SU-DHL-6 (cell line): ENCODE data around the gene GTF3C1.
A peak's percentile ranks its signal among the peaks of the same experiment; 100 is the strongest.

Experiments used
- H2AFZ ChIP-seq: fragments of 200-600 bp; sonication (generic); 2 replicates; pipeline ENCODE4 v1.6.1; 2014; ENCODE audit warnings: low read depth, mild to moderate bottlenecking, moderate library complexity, mixed read lengths, antibody characterized with exemption, low read length; ENCODE audit not compliant: severe bottlenecking
- H3F3A ChIP-seq: fragments of 200-600 bp; shearing (Covaris generic); 2 replicates; pipeline ENCODE4 v1.6.0; 2016; ENCODE audit warnings: antibody characterized with exemption, mild to moderate bottlenecking; ENCODE audit not compliant: insufficient read depth
- H3K27ac ChIP-seq: fragments of 200-600 bp; sonication (generic); 2 replicates; pipeline ENCODE4 v1.5.1; 2016; ENCODE audit warnings: low read depth, mild to moderate bottlenecking, low read length, moderate library complexity, mixed read lengths
- H3K27me3 ChIP-seq: fragments of 200-600 bp; sonication (generic), shearing (Covaris generic); 2 replicates; pipeline ENCODE4 v1.6.0; 2014; ENCODE audit warnings: mild to moderate bottlenecking, low read length
- H3K36me3 ChIP-seq: fragments of 200-600 bp; sonication (generic); 2 replicates; pipeline ENCODE4 v1.6.1; 2014; ENCODE audit warnings: mild to moderate bottlenecking, low read length, mixed read lengths
- H3K4me2 ChIP-seq: fragments of 300-600, 200-600 bp; shearing (Covaris generic), sonication (generic); 2 replicates; pipeline ENCODE4 v1.6.0; 2014; ENCODE audit warnings: low read length, low read depth, mild to moderate bottlenecking; ENCODE audit not compliant: poor library complexity, severe bottlenecking
- H3K4me3 ChIP-seq: fragments of 200-600 bp; sonication (generic); 2 replicates; pipeline ENCODE4 v1.5.1; 2014; ENCODE audit warnings: antibody characterized with exemption, low read length, mild to moderate bottlenecking, mixed read lengths; ENCODE audit not compliant: insufficient read depth, poor library complexity, severe bottlenecking
- H3K79me2 ChIP-seq: fragments of 200-600 bp; sonication (generic); 2 replicates; pipeline ENCODE4 v1.6.1; 2014; ENCODE audit warnings: mild to moderate bottlenecking, low read length, moderate library complexity; ENCODE audit not compliant: insufficient read depth
- H3K9ac ChIP-seq: fragments of 200-600 bp; sonication (generic); 2 replicates; pipeline ENCODE4 v1.7.0; 2014; ENCODE audit warnings: mild to moderate bottlenecking, low read length
- H3K9me2 ChIP-seq: fragments of 200-600 bp; sonication (generic); replicated peaks from 2 replicates; pipeline ENCODE4 v1.6.1; 2014; ENCODE audit warnings: low read length; ENCODE audit not compliant: insufficient read depth
- H3K9me3 ChIP-seq: fragments of 200-600 bp; sonication (generic); 2 replicates; pipeline ENCODE4 v1.6.1; 2014; ENCODE audit warnings: low read length, mixed read lengths; ENCODE audit not compliant: insufficient read depth
- H4K20me1 ChIP-seq: fragments of 200-600 bp; sonication (generic); 2 replicates; pipeline ENCODE4 v1.6.1; 2014; ENCODE audit warnings: low read depth, mild to moderate bottlenecking, antibody characterized with exemption, low read length, moderate library complexity, mixed read lengths
- CTCF ChIP-seq: fragments of 200-600 bp; sonication (generic); IDR thresholded peaks from one replicate; pipeline ENCODE4 v1.5.1; 2017; ENCODE audit warnings: antibody characterized with exemption, mild to moderate bottlenecking, low read length, moderate library complexity; ENCODE audit not compliant: insufficient read depth, poor library complexity, severe bottlenecking
- EZH2phosphoT487 ChIP-seq: fragments of 200-600 bp; sonication (generic), shearing (Covaris generic); conservative IDR thresholded peaks from 2 replicates; pipeline ENCODE4 v1.6.1; 2018; ENCODE audit warnings: mild to moderate bottlenecking, antibody characterized with exemption, low read length, moderate library complexity, mixed read lengths

GTF3C1 gene

GRCh38 chr16:27556471-27556870, 6.8 kb upstream of the GTF3C1 start:
- no peaks in the 10 kb centered on the region; the same call in 1 of the 2 replicates for H3K79me2 ChIP-seq
- TF ChIP-seq EZH2phosphoT487 (no peak), CTCF (no peak)
- no peak overlapping the region for H3K4me3 ChIP-seq
- no peaks in the 10 kb centered on the region for H3F3A ChIP-seq
- no peak overlapping the region for H3K9ac ChIP-seq
- no peaks in the 10 kb centered on the region for H3K36me3 ChIP-seq
- no peak overlapping the region for H3K27ac ChIP-seq
- no peaks in the 10 kb centered on the region for H3K9me2 ChIP-seq
- H3K9me3 ChIP-seq, result no peaks in the 10 kb centered on the region
- no peaks in the 10 kb centered on the region for H4K20me1 ChIP-seq
- H3K4me2 ChIP-seq, result no peak overlapping the region
- H2AFZ ChIP-seq, result no peak overlapping the region
- H3K27me3 ChIP-seq, result no peaks in the 10 kb centered on the region

GRCh38 chr16:27551036-27551435, 1.3 kb upstream of the GTF3C1 start:
- Histone ChIP-seq H3K79me2 (peaks cover 17% of the 10 kb centered on the region), H3K9me2 (no peaks in the 10 kb centered on the region), H3K9ac (peak overlapping the region; percentile 83), H3K27ac (no peak overlapping the region), H4K20me1 (no peaks in the 10 kb centered on the region), H3K9me3 (no peaks in the 10 kb centered on the region), H2AFZ (no peak overlapping the region), H3F3A (no peaks in the 10 kb centered on the region), H3K27me3 (no peaks in the 10 kb centered on the region), H3K4me3 (peak overlapping the region; percentile 98), H3K36me3 (no peaks in the 10 kb centered on the region), H3K4me2 (peak overlapping the region; percentile 89)
- no peak for TF ChIP-seq EZH2phosphoT487
- TF ChIP-seq CTCF, result no peak

GRCh38 chr16:27550582-27550920, 838 bp upstream of the GTF3C1 start:
- H2AFZ ChIP-seq, result peak overlapping the region; percentile 87
- no peaks in the 10 kb centered on the region for H3K36me3 ChIP-seq
- no peaks in the 10 kb centered on the region for H4K20me1 ChIP-seq
- H3K27me3 ChIP-seq, result no peaks in the 10 kb centered on the region
- H3K9ac ChIP-seq, result peak overlapping the region; percentile 83
- no peaks in the 10 kb centered on the region for H3F3A ChIP-seq
- H3K79me2 ChIP-seq, result peaks cover 17% of the 10 kb centered on the region
- no peaks in the 10 kb centered on the region for H3K9me3 ChIP-seq
- H3K9me2 ChIP-seq, result no peaks in the 10 kb centered on the region
- no peak overlapping the region for H3K27ac ChIP-seq
- no peak for TF ChIP-seq CTCF
- no peak for TF ChIP-seq EZH2phosphoT487
- H3K4me2 ChIP-seq, result peak overlapping the region; percentile 89
- peak overlapping the region; percentile 98 for H3K4me3 ChIP-seq

GRCh38 chr16:27549464-27549745, 308 bp downstream of the GTF3C1 start:
- H3F3A ChIP-seq, result no peaks in the 10 kb centered on the region
- H3K9me3 ChIP-seq, result no peaks in the 10 kb centered on the region
- no peak overlapping the region for H3K27ac ChIP-seq
- H2AFZ ChIP-seq, result no peak overlapping the region
- no peaks in the 10 kb centered on the region for H3K36me3 ChIP-seq
- H3K79me2 ChIP-seq, result peaks cover 17% of the 10 kb centered on the region
- no peaks in the 10 kb centered on the region for H3K27me3 ChIP-seq
- TF ChIP-seq EZH2phosphoT487, result no peak
- TF ChIP-seq CTCF, result no peak
- H3K4me2 ChIP-seq, result peak overlapping the region; percentile 97
- no peaks in the 10 kb centered on the region for H4K20me1 ChIP-seq
- peak overlapping the region; percentile 88 for H3K4me3 ChIP-seq
- peak overlapping the region; percentile 83 for H3K9ac ChIP-seq
- H3K9me2 ChIP-seq, result no peaks in the 10 kb centered on the region
